MM.1S (cell line): ENCODE results near the gene ZFYVE28.

ENCODE experiments used
- DNase-seq: peaks from one replicate; pipeline ENCODE4 v3.0.0-alpha.2; 2015
- H2AFZ ChIP-seq: fragments of 300-600 bp; sonication (generic); 2 replicates; pipeline ENCODE4 v1.6.0; 2016; ENCODE audit warnings: antibody characterized with exemption, low read length
- H3F3A ChIP-seq: fragments of 300-600 bp; sonication (generic); 2 replicates; pipeline ENCODE4 v1.6.1; 2016; ENCODE audit warnings: mild to moderate bottlenecking, antibody characterized with exemption, low read length, moderate library complexity, mixed read lengths; ENCODE audit not compliant: insufficient read depth
- H3K27ac ChIP-seq: fragments of 300-600 bp; sonication (generic); 2 replicates; pipeline ENCODE4 v1.5.1; 2016; ENCODE audit warnings: mild to moderate bottlenecking, low read length
- H3K27me3 ChIP-seq: fragments of 300-600 bp; sonication (generic); replicated peaks from 2 replicates; pipeline ENCODE4 v1.6.0; 2016; ENCODE audit warnings: low read length; ENCODE audit not compliant: insufficient read depth
- H3K36me3 ChIP-seq: fragments of 300-600 bp; sonication (generic); replicated peaks from 2 replicates; pipeline ENCODE4 v1.6.1; 2016; ENCODE audit warnings: mild to moderate bottlenecking, low read length, mixed read lengths; ENCODE audit not compliant: insufficient read depth
- H3K4me1 ChIP-seq: fragments of 300-600 bp; sonication (generic); 2 replicates; pipeline ENCODE4 v1.6.1; 2016; ENCODE audit warnings: low read length, mixed read lengths
- H3K4me2 ChIP-seq: fragments of 300-600 bp; sonication (generic); 2 replicates; pipeline ENCODE4 v1.6.0; 2016; ENCODE audit warnings: low read depth, low read length
- H3K4me3 ChIP-seq: fragments of 300-600 bp; sonication (generic); 2 replicates; pipeline ENCODE4 v1.5.1; 2016; ENCODE audit warnings: low read length, mixed read lengths
- H3K79me2 ChIP-seq: fragments of 300-600 bp; sonication (generic); 2 replicates; pipeline ENCODE4 v1.6.1; 2016; ENCODE audit warnings: mixed run types, low read length, mixed read lengths
- H3K9ac ChIP-seq: fragments of 300-600 bp; sonication (generic); 2 replicates; pipeline ENCODE4 v1.6.1; 2016; ENCODE audit warnings: low read length, mixed read lengths
- H3K9me2 ChIP-seq: fragments of 300-600 bp; sonication (generic); replicated peaks from 2 replicates; pipeline ENCODE4 v1.6.1; 2016; ENCODE audit warnings: mild to moderate bottlenecking, low read length, mixed read lengths; ENCODE audit not compliant: insufficient read depth
- H3K9me3 ChIP-seq: fragments of 300-600 bp; sonication (generic); replicated peaks from 2 replicates; pipeline ENCODE4 v1.6.1; 2016; ENCODE audit warnings: mild to moderate bottlenecking, low read length, mixed read lengths; ENCODE audit not compliant: insufficient read depth
- H4K20me1 ChIP-seq: fragments of 300-600 bp; sonication (generic); 2 replicates; pipeline ENCODE4 v1.6.1; 2016; ENCODE audit warnings: mild to moderate bottlenecking, low read length, moderate library complexity, mixed read lengths; ENCODE audit not compliant: insufficient read depth
- CTCF ChIP-seq: fragments of 300-600 bp; sonication (generic); IDR thresholded peaks from 2 replicates; pipeline ENCODE4 v1.5.1; 2016; ENCODE audit warnings: antibody characterized with exemption, low read length, mixed read lengths
- EZH2 ChIP-seq: fragments of 300-600 bp; sonication (generic); optimal IDR thresholded peaks from 2 replicates; pipeline ENCODE3; 2017; ENCODE audit warnings: low read depth, mild to moderate bottlenecking, antibody characterized with exemption, low read length, mixed read lengths
- EZH2phosphoT487 ChIP-seq: fragments of 300-600 bp; sonication (generic); IDR thresholded peaks from 2 replicates; pipeline ENCODE4 v1.6.1; 2018; ENCODE audit warnings: antibody characterized with exemption, low read length

The ZFYVE28 gene

GRCh38 chr4:2335729-2336101 lies 82.7 kb downstream of the ZFYVE28 start:
- Histone ChIP-seq H3K36me3 (no peaks in the 10 kb centered on the region), H3K27ac (no peak overlapping the region), H3K9ac (no peak overlapping the region), H2AFZ (no peak overlapping the region), H3K4me2 (no peak overlapping the region), H3F3A (no peaks in the 10 kb centered on the region), H4K20me1 (no peaks in the 10 kb centered on the region), H3K27me3 (no peaks in the 10 kb centered on the region), H3K4me3 (no peak overlapping the region), H3K4me1 (0 out of 2 replicates have a peak, but pooled peaks cover 3% of the 10 kb centered on the region), H3K9me3 (no peaks in the 10 kb centered on the region), H3K9me2 (no peaks in the 10 kb centered on the region), H3K79me2 (no peaks in the 10 kb centered on the region)
- no peak for DNase-seq
- TF ChIP-seq CTCF (no peak), EZH2 (no peak), EZH2phosphoT487 (no peak)

GRCh38 chr4:2334826-2335728 lies 83.4 kb downstream of the ZFYVE28 start:
- Histone ChIP-seq H3K9ac (no peak overlapping the region), H3K79me2 (no peaks in the 10 kb centered on the region), H3K4me1 (0 out of 2 replicates have a peak, but pooled peaks cover 3% of the 10 kb centered on the region), H3K27me3 (no peaks in the 10 kb centered on the region), H2AFZ (no peak overlapping the region), H3K36me3 (no peaks in the 10 kb centered on the region), H3K9me2 (no peaks in the 10 kb centered on the region), H3K9me3 (no peaks in the 10 kb centered on the region), H3K27ac (no peak overlapping the region), H4K20me1 (no peaks in the 10 kb centered on the region), H3F3A (no peaks in the 10 kb centered on the region), H3K4me2 (no peak overlapping the region), H3K4me3 (no peak overlapping the region)
- DNase-seq, result no peak
- no peak for TF ChIP-seq CTCF

GRCh38 chr4:2333916-2334644 lies 84.4 kb downstream of the ZFYVE28 start:
- Histone ChIP-seq H3K9ac (no peak overlapping the region), H3K4me2 (no peak overlapping the region), H3K9me2 (no peaks in the 10 kb centered on the region), H3K9me3 (no peaks in the 10 kb centered on the region), H3K27me3 (no peaks in the 10 kb centered on the region), H2AFZ (no peak overlapping the region), H3K4me1 (0 out of 2 replicates have a peak, but pooled peaks cover 3% of the 10 kb centered on the region), H4K20me1 (no peaks in the 10 kb centered on the region), H3F3A (no peaks in the 10 kb centered on the region), H3K4me3 (no peak overlapping the region), H3K36me3 (no peaks in the 10 kb centered on the region), H3K27ac (no peak overlapping the region), H3K79me2 (no peaks in the 10 kb centered on the region)
- no peak for TF ChIP-seq CTCF
- no peak for TF ChIP-seq EZH2
- TF ChIP-seq EZH2phosphoT487, result no peak
- no peak for DNase-seq
